Stimulated activated CD8-positive, alpha-beta memory T cell treated with anti-CD3 and anti-CD28 coated beads, Interleukin-4, amount 100 ng/mL, for 1 hour (primary cell): ENCODE results near the gene ITPKC.

Experiments
- DNase-seq, 2 donors: peaks; one replicate each; pipeline ENCODE4 v3.0.0-alpha.2; 2020; ENCODE audit warnings: low read depth in 2 of 2, low spot score in 1 of 2

Gene ITPKC

GRCh38 chr19:40739030-40739839 lies 22.3 kb downstream of the ITPKC start:
- DNase-seq = no peak

- no peak for DNase-seq
Observed at GRCh38 chr19:40739871-40740703, 23.2 kb downstream of the ITPKC start.

GRCh38 chr19:40740747-40741146 lies 23.8 kb downstream of the ITPKC start:
- no peak for DNase-seq

- DNase-seq = no peak
Observed at GRCh38 chr19:40741527-40742390, 24.8 kb downstream of the ITPKC start.

GRCh38 chr19:40742477-40742876 lies 25.6 kb downstream of the ITPKC start:
- DNase-seq = no peak

- no peak for DNase-seq
Observed at GRCh38 chr19:40742886-40743285, 26.0 kb downstream of the ITPKC start.

GRCh38 chr19:40743926-40744325 lies 27.0 kb downstream of the ITPKC start:
- DNase-seq = no peak

- DNase-seq = no peak
Observed at GRCh38 chr19:40744554-40745401, 27.9 kb downstream of the ITPKC start.

GRCh38 chr19:40745402-40745780 lies 28.5 kb downstream of the ITPKC start:
- DNase-seq = no peak

- no peak for DNase-seq
Observed at GRCh38 chr19:40747536-40747935, 30.6 kb downstream of the ITPKC start.

- DNase-seq = peak; percentile 99
Observed at GRCh38 chr19:40750058-40750873, 33.4 kb downstream of the ITPKC start, which contains the start of gene ACTMAP. Gene ACTMAP, minus strand, starts transcription at chr19:40750477. Its CDS starts 674 bp downstream, at chr19:40749803.

- DNase-seq = peak; percentile 86 to 91
Observed at GRCh38 chr19:40750874-40751537, 34.1 kb downstream of the ITPKC start, which contains the start of gene SNRPA. Gene SNRPA, plus strand, starts transcription at chr19:40751203. Its CDS starts 206 bp downstream, at chr19:40751409.

GRCh38 chr19:40752257-40752781 lies 35.4 kb downstream of the ITPKC start:
- no peak for DNase-seq

GRCh38 chr19:40754611-40755247 lies 37.8 kb downstream of the ITPKC start:
- DNase-seq = no peak

GRCh38 chr19:40755248-40755624 lies 38.3 kb downstream of the ITPKC start:
- DNase-seq = no peak

- DNase-seq = no peak
Observed at GRCh38 chr19:40755791-40756190, 38.9 kb downstream of the ITPKC start.

GRCh38 chr19:40756502-40757110 lies 39.7 kb downstream of the ITPKC start:
- no peak for DNase-seq

- DNase-seq = no peak
Observed at GRCh38 chr19:40758491-40758890, 41.6 kb downstream of the ITPKC start.
